Mucosa of rectum (tissue), 2 donors: ENCODE results near the gene WDR20.
A peak's percentile ranks its signal among the peaks of the same experiment; 100 is the strongest.
"Not testable (repeated sequence)": the region's sequence is repeated elsewhere in the genome, so short reads cannot be mapped to it uniquely, and the experiment has no call there.

Experiments
- H3K27ac ChIP-seq, 2 donors: one replicate each; pipeline ENCODE4 v1.7.0; 2013; ENCODE audit warnings: inconsistent platforms in 2 of 2, low read depth in 2 of 2, low read length in 2 of 2
- H3K27me3 ChIP-seq, 2 donors: one replicate each; pipeline ENCODE4 v1.7.0; 2013; ENCODE audit warnings: low read length in 2 of 2; ENCODE audit not compliant: control insufficient read depth in 2 of 2, insufficient read depth in 2 of 2
- H3K36me3 ChIP-seq, 2 donors: one replicate each; pipeline ENCODE4 v1.7.0; 2013; ENCODE audit warnings: low read length in 2 of 2; ENCODE audit not compliant: control insufficient read depth in 2 of 2, insufficient read depth in 2 of 2
- H3K4me1 ChIP-seq, 2 donors: one replicate each; pipeline ENCODE4 v1.7.0; 2013; ENCODE audit warnings: low read length in 2 of 2, mild to moderate bottlenecking in 1 of 2; ENCODE audit not compliant: control insufficient read depth in 2 of 2, insufficient read depth in 2 of 2
- H3K4me3 ChIP-seq, 2 donors: one replicate each; pipeline ENCODE4 v1.7.0; 2013; ENCODE audit warnings: low read length in 2 of 2
- H3K9ac ChIP-seq, 2 donors: one replicate each; pipeline ENCODE4 v1.7.0; 2013; ENCODE audit warnings: low read length in 2 of 2, low read depth in 1 of 2, mild to moderate bottlenecking in 1 of 2
- H3K9me3 ChIP-seq, 2 donors: one replicate each; pipeline ENCODE4 v1.7.0; 2013; ENCODE audit warnings: low read length in 2 of 2; ENCODE audit not compliant: control insufficient read depth in 2 of 2
- donor health status: healthy.
- donor health status: Normal muscosa, but diverticular disease.

The WDR20 gene

DNA sequence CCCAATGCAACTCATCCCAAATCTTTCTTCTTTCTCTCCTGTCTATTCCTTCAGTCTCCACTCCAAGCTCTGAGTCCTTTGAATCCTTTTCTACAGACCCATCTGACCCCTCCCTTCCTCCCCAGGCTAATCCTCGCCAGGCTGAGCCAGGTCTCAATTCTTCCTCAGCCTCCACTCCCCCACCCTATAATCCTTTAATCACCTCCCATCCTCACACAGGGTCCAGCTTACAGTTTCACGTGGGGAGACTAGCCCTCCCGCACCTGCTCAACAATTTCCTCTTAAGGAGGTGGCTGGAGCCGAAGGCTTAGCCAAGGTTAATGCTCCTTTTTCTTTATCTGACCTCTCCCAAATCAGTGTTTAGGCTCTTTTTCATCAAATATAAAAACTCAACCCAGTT, 101.5 kb downstream of the WDR20 start:
- Histone ChIP-seq H3K9me3 (no peaks in the 10 kb centered on the region), H3K4me1 (no peaks in the 10 kb centered on the region), H3K27ac (no peak overlapping the region), H3K27me3 (no peaks in the 10 kb centered on the region), H3K36me3 (no peaks in the 10 kb centered on the region), H3K4me3 (no peak overlapping the region), H3K9ac (no peak overlapping the region)

DNA sequence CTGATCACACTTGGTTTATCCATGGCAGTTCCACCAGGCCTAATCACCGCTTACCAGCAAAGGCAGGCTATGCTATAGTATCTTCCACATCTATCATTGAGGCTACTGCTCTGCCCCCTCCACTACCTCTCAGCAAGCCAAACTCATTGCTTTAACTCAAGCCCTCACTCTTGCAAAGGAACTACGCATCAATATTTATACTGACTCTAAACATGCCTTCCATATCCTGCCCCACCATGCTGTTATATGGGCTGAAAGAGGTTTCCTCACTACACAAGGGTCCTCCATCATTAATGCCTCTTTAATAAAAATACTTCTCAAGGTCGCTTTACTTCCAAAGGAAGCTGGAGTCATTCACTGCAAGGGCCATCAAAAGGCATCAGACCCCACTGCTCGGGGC, 104.1 kb downstream of the WDR20 start:
- not testable (repeated sequence) for H3K9ac ChIP-seq, H3K36me3 ChIP-seq, H3K27ac ChIP-seq, H3K9me3 ChIP-seq, H3K27me3 ChIP-seq, H3K4me3 ChIP-seq, H3K4me1 ChIP-seq

DNA sequence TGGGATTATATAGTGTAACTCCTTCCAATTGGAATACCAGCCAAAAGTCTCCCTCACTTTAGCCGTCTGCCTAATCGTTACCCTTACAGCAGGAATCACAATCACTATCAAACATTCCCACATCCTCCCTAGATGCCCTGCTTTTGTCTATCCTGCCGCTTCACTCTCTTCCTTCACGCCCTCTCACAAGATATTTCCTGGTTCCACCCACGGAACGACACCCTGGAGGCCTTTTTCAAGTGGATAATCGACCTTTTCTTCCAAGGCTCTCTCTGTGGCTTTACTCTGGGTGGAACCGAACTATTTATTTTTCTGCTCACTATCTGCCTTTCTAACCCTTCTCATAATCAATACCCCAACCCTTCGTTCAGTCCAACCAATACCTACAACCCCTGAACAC, 106.4 kb downstream of the WDR20 start:
- Histone ChIP-seq H3K27me3 (no peaks in the 10 kb centered on the region), H3K27ac (no peak overlapping the region), H3K36me3 (no peaks in the 10 kb centered on the region), H3K9ac (no peak overlapping the region), H3K4me1 (no peaks in the 10 kb centered on the region), H3K9me3 (no peaks in the 10 kb centered on the region), H3K4me3 (no peak overlapping the region)

DNA sequence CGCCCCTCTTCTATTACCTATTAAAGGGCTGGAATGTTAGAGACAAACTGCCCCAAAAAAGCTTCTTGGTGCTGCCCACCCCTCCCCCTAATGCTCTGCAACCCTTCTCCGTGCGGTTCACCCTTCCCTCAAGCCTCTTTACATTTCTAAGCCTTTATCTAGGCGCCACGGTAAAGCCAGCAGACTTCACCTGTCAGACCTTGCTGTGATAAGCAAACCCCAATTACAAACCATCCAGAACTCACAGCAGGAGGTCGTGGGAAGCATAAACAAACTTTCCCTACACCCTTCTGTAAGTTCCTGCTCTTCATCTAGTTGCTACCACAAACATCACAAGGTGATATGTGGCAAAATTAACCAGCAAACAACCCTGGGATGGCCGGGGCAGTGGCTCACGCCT, 108.4 kb downstream of the WDR20 start:
- Histone ChIP-seq H3K4me3 (no peak overlapping the region), H3K36me3 (no peaks in the 10 kb centered on the region), H3K27ac (no peak overlapping the region), H3K27me3 (no peaks in the 10 kb centered on the region), H3K9ac (no peak overlapping the region), H3K9me3 (no peaks in the 10 kb centered on the region), H3K4me1 (no peaks in the 10 kb centered on the region)

DNA sequence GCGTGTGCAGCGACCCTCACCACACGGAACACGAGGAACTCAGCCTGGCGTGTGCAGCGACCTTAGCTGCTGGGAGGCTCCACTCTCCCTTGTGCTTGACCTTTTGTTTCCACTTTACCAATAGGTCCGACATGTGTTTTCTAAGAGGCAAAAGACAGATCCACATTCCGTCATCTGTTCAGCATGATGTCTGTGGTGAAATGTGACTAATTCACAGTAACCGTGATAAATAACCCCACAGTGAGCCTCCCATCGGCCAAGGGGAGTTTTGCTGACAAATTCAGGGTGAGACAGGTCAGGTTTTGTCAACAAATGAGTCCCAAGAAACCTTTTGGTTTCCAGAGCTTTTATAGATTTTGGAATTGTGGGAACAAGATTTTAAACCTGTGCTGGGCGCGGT, 109.3 kb downstream of the WDR20 start:
- Histone ChIP-seq H3K4me1 (no peaks in the 10 kb centered on the region), H3K4me3 (no peak overlapping the region), H3K27me3 (no peaks in the 10 kb centered on the region), H3K9ac (no peak overlapping the region), H3K9me3 (no peaks in the 10 kb centered on the region), H3K27ac (no peak overlapping the region), H3K36me3 (no peaks in the 10 kb centered on the region)

DNA sequence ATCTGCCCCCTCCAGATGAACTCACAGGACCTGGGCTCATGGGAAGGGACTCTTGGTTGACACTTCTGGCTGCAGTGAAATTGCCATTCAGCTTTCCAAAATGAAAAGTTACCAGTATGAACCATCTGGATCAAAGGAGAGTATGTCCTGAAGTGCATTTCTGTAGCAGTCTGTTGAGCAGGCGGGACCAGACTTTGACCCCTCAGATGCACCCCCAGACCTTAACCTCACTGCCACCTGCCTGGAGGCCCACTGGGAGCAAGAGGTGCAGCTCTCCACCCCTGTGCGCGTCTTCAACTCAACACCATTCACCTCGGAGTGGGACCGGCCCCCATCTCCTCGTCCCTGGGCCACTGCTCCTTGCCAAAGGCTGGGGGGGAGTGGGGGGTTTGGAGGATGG, 110.3 kb downstream of the WDR20 start:
- H3K27ac ChIP-seq, result no peak overlapping the region
- no peak overlapping the region for H3K9ac ChIP-seq
- no peak overlapping the region for H3K4me3 ChIP-seq
- no peaks in the 10 kb centered on the region for H3K9me3 ChIP-seq
- no peaks in the 10 kb centered on the region for H3K4me1 ChIP-seq
- H3K27me3 ChIP-seq, result no peaks in the 10 kb centered on the region
- no peaks in the 10 kb centered on the region for H3K36me3 ChIP-seq

DNA sequence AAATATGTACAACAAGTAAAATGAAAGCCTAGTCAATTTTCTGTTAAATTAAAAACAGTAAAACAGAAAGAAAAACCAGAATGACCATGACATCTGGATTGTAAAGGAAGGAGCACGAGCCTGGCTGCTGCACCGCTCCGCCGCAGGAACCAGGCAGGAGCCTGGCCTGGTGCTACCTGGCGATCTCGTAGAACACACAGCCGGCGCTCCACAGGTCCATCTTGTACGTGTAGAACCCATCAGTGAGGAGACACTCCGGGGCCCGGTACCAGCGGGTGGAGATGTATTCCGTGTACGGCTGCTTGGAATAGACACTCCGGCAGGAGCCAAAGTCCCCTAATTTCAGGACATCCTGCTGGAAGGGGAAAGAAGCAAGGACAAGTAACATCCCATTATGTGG, 110.9 kb downstream of the WDR20 start:
- H3K4me1 ChIP-seq, result no peaks in the 10 kb centered on the region

DNA sequence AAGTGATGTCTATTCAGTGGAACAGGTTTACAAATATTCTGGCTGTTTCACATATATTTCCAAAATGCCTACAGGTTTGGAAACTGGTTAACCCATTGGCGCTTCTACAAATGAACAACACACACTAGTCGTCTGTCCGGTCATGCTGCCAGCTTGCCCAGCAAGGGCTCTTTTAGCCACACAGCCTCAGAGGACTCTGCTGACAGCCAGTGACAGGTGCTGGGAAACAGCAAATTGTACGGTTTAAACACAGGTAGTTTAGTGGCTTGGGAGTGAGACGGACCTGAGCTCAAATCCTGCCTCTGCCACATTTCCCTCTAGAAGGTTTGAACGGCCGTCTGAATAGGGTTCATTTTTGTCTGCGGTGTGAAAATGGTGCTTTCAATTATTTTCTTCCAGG, 111.5 kb downstream of the WDR20 start:
- no peaks in the 10 kb centered on the region for H3K9me3 ChIP-seq
- no peaks in the 10 kb centered on the region for H3K27me3 ChIP-seq
- H3K9ac ChIP-seq, result no peak overlapping the region
- H3K27ac ChIP-seq, result no peak overlapping the region
- H3K36me3 ChIP-seq, result no peaks in the 10 kb centered on the region
- H3K4me1 ChIP-seq, result no peaks in the 10 kb centered on the region
- no peak overlapping the region for H3K4me3 ChIP-seq

More for the DNA sequence above, 110.9 kb downstream of the WDR20 start:
- Histone ChIP-seq H3K36me3 (no peaks in the 10 kb centered on the region), H3K9ac (no peak overlapping the region), H3K9me3 (no peaks in the 10 kb centered on the region), H3K4me3 (no peak overlapping the region), H3K27me3 (no peaks in the 10 kb centered on the region), H3K27ac (no peak overlapping the region)

DNA sequence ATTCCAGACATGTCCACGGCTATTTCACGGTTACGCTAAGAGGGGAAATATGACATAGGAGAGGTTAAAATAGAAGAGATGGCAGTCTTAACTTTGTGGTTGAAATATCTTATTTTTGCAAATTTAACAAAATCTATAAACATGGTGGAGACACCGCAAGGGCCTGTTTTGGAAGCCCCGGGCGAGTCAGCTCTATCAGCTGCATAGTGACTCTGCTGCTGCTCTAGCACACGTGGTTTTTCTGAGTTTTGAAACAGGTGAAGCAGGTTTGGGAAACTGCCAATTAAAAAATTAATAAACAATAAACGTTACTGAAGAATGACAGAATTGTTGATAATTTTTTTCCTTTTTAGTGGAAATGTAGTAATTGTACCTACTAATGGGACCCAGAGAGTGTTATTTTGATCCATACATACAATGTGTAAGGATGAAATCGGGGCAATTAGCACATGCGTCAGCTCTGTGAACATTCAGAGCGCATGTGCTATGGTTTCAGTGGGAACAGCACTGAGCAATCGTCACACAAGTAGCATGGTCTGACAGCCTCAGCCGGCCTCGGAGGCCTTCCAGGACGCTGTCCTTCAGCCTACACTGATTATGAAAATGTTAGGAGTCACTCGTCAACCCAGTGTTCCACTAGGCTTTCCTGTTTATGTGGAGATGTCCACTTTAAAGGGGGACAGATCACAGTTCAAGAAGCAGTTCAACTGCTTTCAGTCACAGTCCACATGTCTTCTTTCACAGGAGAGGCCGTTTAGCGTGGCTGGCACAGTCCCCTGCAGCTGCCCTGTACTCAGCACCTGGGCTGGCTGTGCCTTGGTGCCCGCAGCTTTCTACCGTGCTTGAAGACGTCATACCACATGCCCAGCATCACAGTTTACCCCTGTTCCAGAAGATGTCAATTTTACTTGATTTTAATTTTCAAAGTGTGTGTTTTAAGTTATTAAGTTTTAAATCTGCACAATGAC, 113.4 kb downstream of the WDR20 start:
- no peak overlapping the region for H3K27ac ChIP-seq
- no peak overlapping the region for H3K9ac ChIP-seq
- H3K36me3 ChIP-seq, result no peaks in the 10 kb centered on the region
- H3K4me1 ChIP-seq, result no peaks in the 10 kb centered on the region
- no peaks in the 10 kb centered on the region for H3K27me3 ChIP-seq
- no peak overlapping the region for H3K4me3 ChIP-seq
- H3K9me3 ChIP-seq, result no peaks in the 10 kb centered on the region

DNA sequence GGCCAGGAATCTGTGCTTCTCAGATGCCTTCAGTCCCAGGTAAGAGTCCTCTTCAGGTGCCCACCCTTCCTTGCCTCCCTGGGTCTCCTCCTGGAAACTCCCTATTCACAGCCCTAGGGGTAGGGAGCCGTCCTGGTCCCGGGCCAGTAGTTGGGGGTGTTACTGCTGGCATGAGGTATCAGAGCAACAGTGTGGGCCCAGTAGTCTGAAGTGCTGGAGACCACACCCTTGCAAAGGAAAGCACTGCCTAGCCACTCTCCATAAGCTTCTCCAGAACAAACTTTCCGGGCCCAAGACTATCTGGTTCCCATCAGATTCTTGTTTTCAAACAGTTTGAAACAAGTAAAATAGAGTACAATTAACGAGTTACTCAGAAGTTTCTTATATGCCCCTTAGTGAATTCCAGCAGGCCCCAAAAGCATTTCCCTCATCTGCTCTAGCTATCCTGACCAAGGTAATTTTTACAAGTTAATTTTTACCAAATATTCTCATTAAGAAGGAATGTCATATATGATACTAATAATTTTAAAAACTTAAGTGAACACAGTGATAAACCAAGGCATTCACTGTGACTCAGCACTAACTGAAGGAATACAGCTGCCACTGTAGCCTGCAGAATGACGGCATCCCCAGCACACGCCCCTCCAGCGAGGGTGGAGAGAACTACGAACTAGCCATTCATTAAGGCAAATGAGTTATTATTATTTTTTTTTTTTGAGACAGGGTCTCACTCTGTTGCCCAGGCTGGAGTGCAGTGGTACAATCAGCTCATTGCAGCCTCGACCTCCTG, 115.9 kb downstream of the WDR20 start:
- no peaks in the 10 kb centered on the region for H3K36me3 ChIP-seq
- no peak overlapping the region for H3K4me3 ChIP-seq
- no peaks in the 10 kb centered on the region for H3K27me3 ChIP-seq
- H3K9ac ChIP-seq, result no peak overlapping the region
- H3K27ac ChIP-seq, result peak overlapping the region in 1 of 2 donors; percentile 22
- H3K9me3 ChIP-seq, result no peaks in the 10 kb centered on the region
- no peaks in the 10 kb centered on the region for H3K4me1 ChIP-seq
